H1 (cell line): Measurements from ENCODE around the gene DDX53. TPM values are rescaled to one million over a fixed set of nuclear protein-coding genes. Genes with fewer than 3 reads are reported as not detected.
A peak's percentile ranks its signal among the peaks of the same experiment; 100 is the strongest.

Source experiments
- CHD1 ChIP-seq: IDR thresholded peaks from 2 replicates; pipeline ENCODE4 v1.6.1; 2012; ENCODE audit warnings: low read depth, low read length, improper control_type of control experiment
- GABPA ChIP-seq: IDR thresholded peaks from 2 replicates; pipeline ENCODE4 v1.6.1; 2011; ENCODE audit warnings: mild to moderate bottlenecking, low read length, moderate library complexity, borderline replicate concordance; ENCODE audit not compliant: insufficient read depth
- GTF2F1 ChIP-seq: IDR thresholded peaks from 2 replicates; pipeline ENCODE4 v1.6.1; 2012; ENCODE audit warnings: low read depth, low read length, improper control_type of control experiment, borderline replicate concordance
- MAFK ChIP-seq: IDR thresholded peaks from 2 replicates; pipeline ENCODE4 v1.6.1; 2012; ENCODE audit warnings: low read depth, mild to moderate bottlenecking, improper control_type of control experiment, low read length
- POLR2AphosphoS5 ChIP-seq: IDR thresholded peaks from 2 replicates; pipeline ENCODE4 v1.6.1; 2011; ENCODE audit warnings: low read depth, low read length
- polyA plus RNA-seq, 7 experiments: library from polyadenylated mRNA; depleted of rRNA in 3 of 7; stranded (reverse) in 5 of 7; unstranded in 2 of 7; fragments of >200 nt in 5 of 7; fragments of 200-250 nt in 2 of 7; gene quantifications; 1 replicate in 5 of 7; 2 replicates in 1 of 7; 4 replicates in 1 of 7; pipeline versions ENCODE4 v1.2.1 to v1.2.3, GENCODE V29; 2011 to 2013; ENCODE audit warnings: missing spikeins in 2 of 7, mixed read lengths in 2 of 7
- total RNA-seq: library from RNA; stranded (reverse); fragmentation: NEBNext Ultra II Directional; extraction: Animal tissue kit (Norgen Biotek cat#: 25700); gene quantifications from 2 replicates; pipeline ENCODE4 v1.2.1, GENCODE V29; 2021
- TF ChIP-seq, protein P1 (sequence below), 3 experiments: IDR thresholded peaks; 1 replicate in 2 of 3; 2 replicates in 1 of 3; pipeline versions ENCODE4 v1.5.1 to v1.6.1; 2011; ENCODE audit warnings: low read length in 3 of 3, mild to moderate bottlenecking in 3 of 3, inconsistent platforms in 2 of 3, low read depth in 1 of 3, moderate library complexity in 1 of 3; ENCODE audit not compliant: insufficient read depth in 1 of 3; ENCODE audit errors: control extremely low read depth in 1 of 3

Gene DDX53
- total and polyA plus RNA-seq, 2 of the 8 experiments (the other 6 are each of a cell fraction or from before 2014, with no cell fraction given) = not detected

DNA sequence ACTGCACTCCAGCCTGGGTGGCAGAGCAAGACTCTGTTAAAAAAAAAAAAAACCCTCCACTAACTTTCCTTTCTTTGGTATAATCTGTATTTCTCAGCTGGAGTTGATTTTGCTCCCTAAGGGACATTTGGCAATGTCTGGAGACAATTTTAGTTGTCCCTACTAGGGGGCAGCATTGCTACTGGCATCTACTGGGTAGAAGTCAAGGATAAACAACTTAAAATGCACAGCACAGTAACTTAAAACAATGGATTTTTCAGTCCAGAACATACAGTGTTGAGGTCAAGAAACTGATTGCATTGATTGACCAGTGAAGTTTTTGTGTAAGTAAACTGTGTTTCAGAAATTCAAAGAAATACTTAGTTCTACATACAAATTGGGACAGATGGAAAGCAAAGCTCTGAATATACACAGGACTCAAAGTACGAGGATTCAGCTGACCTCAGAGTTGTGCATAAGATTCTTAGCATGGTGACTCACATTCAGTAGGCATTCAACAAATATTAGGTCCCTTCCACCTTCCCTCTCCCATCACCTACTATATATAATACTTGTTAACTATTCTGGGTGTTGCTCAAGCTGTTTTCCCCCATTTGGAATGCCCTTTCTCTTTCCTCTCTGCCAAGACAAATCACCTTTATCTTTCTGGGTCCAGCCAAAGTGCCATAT, 8.8 kb downstream of the DDX53 start (continued):
- TF ChIP-seq, protein P1, sequence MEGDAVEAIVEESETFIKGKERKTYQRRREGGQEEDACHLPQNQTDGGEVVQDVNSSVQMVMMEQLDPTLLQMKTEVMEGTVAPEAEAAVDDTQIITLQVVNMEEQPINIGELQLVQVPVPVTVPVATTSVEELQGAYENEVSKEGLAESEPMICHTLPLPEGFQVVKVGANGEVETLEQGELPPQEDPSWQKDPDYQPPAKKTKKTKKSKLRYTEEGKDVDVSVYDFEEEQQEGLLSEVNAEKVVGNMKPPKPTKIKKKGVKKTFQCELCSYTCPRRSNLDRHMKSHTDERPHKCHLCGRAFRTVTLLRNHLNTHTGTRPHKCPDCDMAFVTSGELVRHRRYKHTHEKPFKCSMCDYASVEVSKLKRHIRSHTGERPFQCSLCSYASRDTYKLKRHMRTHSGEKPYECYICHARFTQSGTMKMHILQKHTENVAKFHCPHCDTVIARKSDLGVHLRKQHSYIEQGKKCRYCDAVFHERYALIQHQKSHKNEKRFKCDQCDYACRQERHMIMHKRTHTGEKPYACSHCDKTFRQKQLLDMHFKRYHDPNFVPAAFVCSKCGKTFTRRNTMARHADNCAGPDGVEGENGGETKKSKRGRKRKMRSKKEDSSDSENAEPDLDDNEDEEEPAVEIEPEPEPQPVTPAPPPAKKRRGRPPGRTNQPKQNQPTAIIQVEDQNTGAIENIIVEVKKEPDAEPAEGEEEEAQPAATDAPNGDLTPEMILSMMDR (IDR thresholded peaks at IDR 0.05; ENCODE audit: control extremely low read depth in 1 of 3, insufficient read depth in 1 of 3, low read depth in 1 of 3, low read length in 3 of 3) = peak in 2 of 3 experiments; percentile 40 to 52; a peak in 2 of 4 replicates
- TF ChIP-seq GABPA (no peak), GTF2F1 (no peak), MAFK (no peak), CHD1 (no peak), POLR2AphosphoS5 (no peak)
